CD1c-positive myeloid dendritic cell (primary cell): ENCODE results near the gene ICA1.
"Not testable (repeated sequence)": the region's sequence is repeated elsewhere in the genome, so short reads cannot be mapped to it uniquely, and the experiment has no call there.

ENCODE experiments used
- DNase-seq: peaks from one replicate; pipeline ENCODE4 v3.0.0-alpha.2; 2016; ENCODE audit errors: extremely low spot score

The ICA1 gene

GRCh38 chr7:8101292-8101691, 160.7 kb downstream of the ICA1 start:
- DNase-seq, result not testable (repeated sequence)

GRCh38 chr7:8094164-8095140, 167.5 kb downstream of the ICA1 start:
- DNase-seq, result no peak

- no peak for DNase-seq
These were observed 169.8 kb downstream of the ICA1 start for GRCh38 chr7:8092140-8092539.

GRCh38 chr7:8089036-8089780, 172.8 kb downstream of the ICA1 start:
- no peak for DNase-seq

DNA sequence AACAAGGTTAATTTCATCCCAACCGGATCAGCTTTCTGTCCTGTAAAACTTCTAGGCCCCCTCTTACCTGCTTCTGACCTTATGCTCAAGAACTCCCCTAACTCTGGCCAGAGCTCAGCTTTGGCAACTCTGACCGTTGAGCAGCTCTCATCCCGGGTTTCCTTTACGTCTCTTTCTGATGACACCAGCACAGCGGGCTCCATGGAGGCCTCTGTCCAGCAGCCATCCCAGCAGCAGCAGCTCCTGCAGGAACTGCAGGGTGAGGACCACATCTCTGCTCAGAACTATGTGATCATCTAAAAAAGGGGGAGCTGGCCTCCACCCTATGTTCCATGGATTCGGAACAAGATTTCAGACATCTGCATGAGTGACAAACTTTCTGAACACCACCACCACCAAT, 175.7 kb downstream of the ICA1 start:
- DNase-seq, result no peak

DNA sequence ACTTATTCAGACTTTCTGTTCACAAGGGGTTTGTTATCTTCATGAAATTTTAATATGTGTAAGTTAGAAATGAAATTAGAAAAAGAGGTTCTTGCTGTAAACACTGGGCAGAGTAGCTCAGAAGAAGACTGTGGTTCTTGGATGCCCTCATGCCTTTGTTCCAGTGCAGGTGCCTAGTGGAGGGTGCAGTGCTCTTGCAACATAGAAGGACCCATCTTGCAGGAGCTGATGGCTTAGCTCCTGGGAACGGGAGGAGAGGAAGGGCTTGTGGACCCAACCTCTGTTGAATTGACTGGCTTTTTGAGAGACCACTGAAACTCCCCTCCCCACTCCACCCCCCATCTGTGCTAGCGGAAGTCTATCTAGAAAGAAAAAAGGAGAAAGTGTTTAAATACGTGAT, 176.5 kb downstream of the ICA1 start:
- DNase-seq, result no peak

GRCh38 chr7:8084836-8085235, 177.1 kb downstream of the ICA1 start:
- no peak for DNase-seq

DNA sequence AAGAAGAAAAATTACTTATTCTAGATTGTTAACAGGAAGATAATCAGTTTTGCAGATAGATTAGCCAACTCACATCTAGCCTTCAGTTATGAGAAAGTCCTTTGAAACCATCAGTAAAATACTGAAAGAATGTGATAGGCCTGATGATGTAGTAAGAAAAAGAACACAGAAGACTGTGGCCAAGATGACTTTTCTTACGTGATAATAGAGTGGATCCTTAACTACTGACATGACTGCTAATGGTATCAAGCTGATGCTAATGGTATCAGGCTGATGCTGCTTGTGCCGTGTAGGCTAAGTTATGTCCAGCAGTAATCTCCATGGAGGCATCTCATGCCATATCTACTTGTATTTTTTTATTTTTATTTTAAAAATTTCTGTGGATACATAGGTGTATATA, 179.2 kb downstream of the ICA1 start:
- no peak for DNase-seq

DNA sequence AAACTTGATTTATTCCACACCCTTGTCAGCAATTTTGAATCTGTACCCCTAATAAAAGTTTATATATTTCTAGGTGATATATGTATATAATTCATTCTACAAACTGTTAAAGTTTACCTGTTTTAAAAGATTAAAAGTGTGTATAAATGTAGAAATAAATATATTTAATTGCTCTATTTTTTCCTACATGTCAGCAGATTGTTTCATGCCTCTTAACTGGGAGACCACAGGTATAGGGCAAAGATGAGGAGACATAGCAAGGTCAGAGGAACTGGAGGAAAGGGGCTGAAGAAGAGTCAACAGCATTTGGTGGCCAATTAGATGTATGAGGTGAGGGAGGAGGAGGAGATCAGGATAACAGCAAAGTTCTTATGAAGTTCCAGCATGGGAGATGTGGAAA, 183.5 kb downstream of the ICA1 start:
- no peak for DNase-seq

- no peak for DNase-seq
These were observed 191.4 kb downstream of the ICA1 start for GRCh38 chr7:8070451-8071180.

GRCh38 chr7:8068892-8069686, 192.9 kb downstream of the ICA1 start:
- no peak for DNase-seq

- no peak for DNase-seq
These were observed 196.6 kb downstream of the ICA1 start for GRCh38 chr7:8065356-8065813.

GRCh38 chr7:8064828-8065227, 197.1 kb downstream of the ICA1 start:
- DNase-seq, result no peak

- DNase-seq, result no peak
These were observed 198.2 kb downstream of the ICA1 start for GRCh38 chr7:8063706-8064297.

- DNase-seq, result not testable (repeated sequence)
These were observed 198.7 kb downstream of the ICA1 start for GRCh38 chr7:8063300-8063699.
